PC-9 (cell line): ENCODE results near the gene NUDT16L1.

Source experiments
- EZH2 ChIP-seq: fragments of 200-600 bp; sonication (generic); IDR thresholded peaks from 2 replicates; pipeline ENCODE4 v1.8.0; 2017; ENCODE audit warnings: antibody characterized with exemption, low read depth
- TF ChIP-seq, protein P1 (sequence below): fragments of 200-600 bp; sonication (generic); conservative IDR thresholded peaks from 2 replicates; pipeline ENCODE4 v1.6.1; 2017; ENCODE audit warnings: mixed run types, antibody characterized with exemption, mild to moderate bottlenecking, moderate library complexity

DNA sequence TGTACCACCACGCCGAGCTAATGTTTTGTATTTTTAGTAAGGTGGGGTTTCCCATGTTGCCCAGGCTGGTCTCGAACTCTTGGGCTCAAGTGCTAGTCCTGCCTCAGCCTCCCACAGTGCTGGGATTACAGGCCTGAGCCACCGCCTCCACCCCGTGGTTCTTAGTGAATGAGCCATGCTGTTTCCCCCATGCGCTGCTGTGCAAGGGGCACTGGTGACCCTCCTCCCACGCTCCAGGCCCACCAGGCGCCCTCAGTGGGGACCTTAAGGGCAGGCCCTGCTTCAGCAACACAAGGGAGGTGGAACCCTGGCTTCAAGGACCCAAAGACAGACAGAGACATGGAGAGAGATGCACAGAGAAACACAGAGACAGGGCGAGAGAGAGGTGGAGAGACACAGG, 15.4 kb upstream of the NUDT16L1 start:
- TF ChIP-seq, protein P1, sequence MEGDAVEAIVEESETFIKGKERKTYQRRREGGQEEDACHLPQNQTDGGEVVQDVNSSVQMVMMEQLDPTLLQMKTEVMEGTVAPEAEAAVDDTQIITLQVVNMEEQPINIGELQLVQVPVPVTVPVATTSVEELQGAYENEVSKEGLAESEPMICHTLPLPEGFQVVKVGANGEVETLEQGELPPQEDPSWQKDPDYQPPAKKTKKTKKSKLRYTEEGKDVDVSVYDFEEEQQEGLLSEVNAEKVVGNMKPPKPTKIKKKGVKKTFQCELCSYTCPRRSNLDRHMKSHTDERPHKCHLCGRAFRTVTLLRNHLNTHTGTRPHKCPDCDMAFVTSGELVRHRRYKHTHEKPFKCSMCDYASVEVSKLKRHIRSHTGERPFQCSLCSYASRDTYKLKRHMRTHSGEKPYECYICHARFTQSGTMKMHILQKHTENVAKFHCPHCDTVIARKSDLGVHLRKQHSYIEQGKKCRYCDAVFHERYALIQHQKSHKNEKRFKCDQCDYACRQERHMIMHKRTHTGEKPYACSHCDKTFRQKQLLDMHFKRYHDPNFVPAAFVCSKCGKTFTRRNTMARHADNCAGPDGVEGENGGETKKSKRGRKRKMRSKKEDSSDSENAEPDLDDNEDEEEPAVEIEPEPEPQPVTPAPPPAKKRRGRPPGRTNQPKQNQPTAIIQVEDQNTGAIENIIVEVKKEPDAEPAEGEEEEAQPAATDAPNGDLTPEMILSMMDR, result no peak
- TF ChIP-seq EZH2, result no peak
